Left ventricle myocardium inferior (tissue), 1 donor: ENCODE data around the gene HOXD1. TPM values are rescaled to one million over a fixed set of nuclear protein-coding genes. Genes with fewer than 3 reads are reported as not detected.

ENCODE experiments used
- DNase-seq: peaks from one replicate; pipeline ENCODE4 v3.0.0-alpha.2; 2020
- H3K27ac ChIP-seq: fragments of 200-600 bp; replicated peaks from 2 replicates; pipeline ENCODE4 v1.8.0; 2021
- H3K27me3 ChIP-seq: fragments of 200-600 bp; 2 replicates; pipeline ENCODE4 v1.8.0; 2021; ENCODE audit warnings: low read depth
- H3K36me3 ChIP-seq: fragments of 200-600 bp; 2 replicates; pipeline ENCODE4 v1.8.0; 2021
- H3K4me1 ChIP-seq: fragments of 200-600 bp; 2 replicates; pipeline ENCODE4 v1.8.0; 2021
- H3K4me3 ChIP-seq: fragments of 200-600 bp; 2 replicates; pipeline ENCODE4 v1.8.0; 2021; ENCODE audit warnings: mild to moderate bottlenecking, moderate library complexity
- H3K9me3 ChIP-seq: fragments of 200-600 bp; replicated peaks from 2 replicates; pipeline ENCODE4 v1.8.0; 2021
- intact Hi-C: fragments of 100-400 bp; cut with micrococcal nuclease; formaldehyde crosslinking; loops from one replicate; pipeline ENCODE4 v1.11.0; 2022
- total RNA-seq: library from RNA; stranded (reverse); fragmentation: NEBNext Ultra II Directional; extraction: Animal tissue kit (Norgen Biotek cat#: 25700); gene quantifications from one replicate; pipeline ENCODE4 v1.2.1, GENCODE V29; 2021
- TF ChIP-seq, protein P1 (sequence below): fragments of 200-600 bp; IDR thresholded peaks from 2 replicates; pipeline ENCODE4 v1.8.0; 2021; ENCODE audit warnings: antibody characterized with exemption, mild to moderate bottlenecking, borderline replicate concordance
- donor health status: DM: no; HTN: yes; CAD: no; lungs with severe emphysema.

The HOXD1 gene
- total RNA-seq, 1 donor from 2014 or later = not detected

GRCh38 chr2:176151442-176152287 lies 36.8 kb upstream of the HOXD1 start, which contains the start of gene HOXD4:
Gene HOXD4 (plus strand): TSS chr2:176151550. CDS start chr2:176151634, 84 bp downstream.
- DNase-seq = no peak
- intact Hi-C loops = no loop called here
- TF ChIP-seq, protein P1, sequence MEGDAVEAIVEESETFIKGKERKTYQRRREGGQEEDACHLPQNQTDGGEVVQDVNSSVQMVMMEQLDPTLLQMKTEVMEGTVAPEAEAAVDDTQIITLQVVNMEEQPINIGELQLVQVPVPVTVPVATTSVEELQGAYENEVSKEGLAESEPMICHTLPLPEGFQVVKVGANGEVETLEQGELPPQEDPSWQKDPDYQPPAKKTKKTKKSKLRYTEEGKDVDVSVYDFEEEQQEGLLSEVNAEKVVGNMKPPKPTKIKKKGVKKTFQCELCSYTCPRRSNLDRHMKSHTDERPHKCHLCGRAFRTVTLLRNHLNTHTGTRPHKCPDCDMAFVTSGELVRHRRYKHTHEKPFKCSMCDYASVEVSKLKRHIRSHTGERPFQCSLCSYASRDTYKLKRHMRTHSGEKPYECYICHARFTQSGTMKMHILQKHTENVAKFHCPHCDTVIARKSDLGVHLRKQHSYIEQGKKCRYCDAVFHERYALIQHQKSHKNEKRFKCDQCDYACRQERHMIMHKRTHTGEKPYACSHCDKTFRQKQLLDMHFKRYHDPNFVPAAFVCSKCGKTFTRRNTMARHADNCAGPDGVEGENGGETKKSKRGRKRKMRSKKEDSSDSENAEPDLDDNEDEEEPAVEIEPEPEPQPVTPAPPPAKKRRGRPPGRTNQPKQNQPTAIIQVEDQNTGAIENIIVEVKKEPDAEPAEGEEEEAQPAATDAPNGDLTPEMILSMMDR = no peak
- no peaks in the 10 kb centered on the region for H3K9me3 ChIP-seq
- H3K4me1 ChIP-seq = peaks cover 12% of the 10 kb centered on the region
- H3K27ac ChIP-seq = no peak within 1 kb of the TSS
- peaks cover 100% of the 10 kb centered on the region for H3K27me3 ChIP-seq
- peak within 1 kb of the TSS; percentile 38 for H3K4me3 ChIP-seq
- H3K36me3 ChIP-seq = no peaks in the 10 kb centered on the region

- Histone ChIP-seq H3K27me3 (peaks cover 100% of the 10 kb centered on the region), H3K4me1 (peaks cover 21% of the 10 kb centered on the region), H3K36me3 (no peaks in the 10 kb centered on the region), H3K9me3 (no peaks in the 10 kb centered on the region), H3K27ac (no peak overlapping the region), H3K4me3 (peak overlapping the region; percentile 2)
- TF ChIP-seq, protein P1 = no peak
- no peak for DNase-seq
- intact Hi-C loops = no loop called here
Measured at GRCh38 chr2:176152350-176153181, 35.9 kb upstream of the HOXD1 start.

DNA sequence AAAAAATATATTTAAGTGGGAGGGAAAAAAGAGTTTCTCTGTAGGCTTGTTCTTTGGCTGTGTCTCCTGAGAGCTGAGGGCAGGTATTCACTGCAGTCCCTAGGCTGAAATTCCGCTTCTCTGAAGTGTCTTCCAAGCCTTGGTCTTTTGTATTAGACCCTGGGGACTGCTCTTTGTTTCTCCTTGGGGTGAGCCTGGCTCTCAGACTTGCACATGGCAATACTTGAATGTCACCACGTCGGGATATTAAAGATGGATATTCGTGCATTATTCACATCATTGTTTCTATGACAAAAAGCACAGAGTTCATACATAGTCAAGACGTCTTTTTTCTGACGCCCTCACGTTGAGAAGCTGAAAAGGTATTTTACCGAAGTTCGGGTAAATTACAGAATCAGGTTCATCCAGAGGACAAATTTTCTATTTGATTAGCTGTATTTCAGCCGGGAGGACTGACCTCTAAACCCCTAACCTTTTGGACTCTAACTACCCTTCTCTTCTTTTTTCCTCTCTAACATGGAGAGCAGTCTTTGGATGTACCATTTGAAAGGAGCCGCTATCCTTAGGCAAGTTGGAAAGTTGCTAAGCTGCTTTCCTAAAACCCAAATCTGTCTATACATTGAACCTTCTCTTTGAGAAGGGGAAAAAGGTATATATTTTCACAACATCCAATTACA lies 33.8 kb upstream of the HOXD1 start:
- Histone ChIP-seq H3K36me3 (no peaks in the 10 kb centered on the region), H3K4me3 (no peak overlapping the region), H3K9me3 (no peaks in the 10 kb centered on the region), H3K27me3 (peaks cover 100% of the 10 kb centered on the region), H3K4me1 (peaks cover 39% of the 10 kb centered on the region), H3K27ac (no peak overlapping the region)
- intact Hi-C loops = no loop called here
- TF ChIP-seq, protein P1 = no peak
- DNase-seq = no peak

DNA sequence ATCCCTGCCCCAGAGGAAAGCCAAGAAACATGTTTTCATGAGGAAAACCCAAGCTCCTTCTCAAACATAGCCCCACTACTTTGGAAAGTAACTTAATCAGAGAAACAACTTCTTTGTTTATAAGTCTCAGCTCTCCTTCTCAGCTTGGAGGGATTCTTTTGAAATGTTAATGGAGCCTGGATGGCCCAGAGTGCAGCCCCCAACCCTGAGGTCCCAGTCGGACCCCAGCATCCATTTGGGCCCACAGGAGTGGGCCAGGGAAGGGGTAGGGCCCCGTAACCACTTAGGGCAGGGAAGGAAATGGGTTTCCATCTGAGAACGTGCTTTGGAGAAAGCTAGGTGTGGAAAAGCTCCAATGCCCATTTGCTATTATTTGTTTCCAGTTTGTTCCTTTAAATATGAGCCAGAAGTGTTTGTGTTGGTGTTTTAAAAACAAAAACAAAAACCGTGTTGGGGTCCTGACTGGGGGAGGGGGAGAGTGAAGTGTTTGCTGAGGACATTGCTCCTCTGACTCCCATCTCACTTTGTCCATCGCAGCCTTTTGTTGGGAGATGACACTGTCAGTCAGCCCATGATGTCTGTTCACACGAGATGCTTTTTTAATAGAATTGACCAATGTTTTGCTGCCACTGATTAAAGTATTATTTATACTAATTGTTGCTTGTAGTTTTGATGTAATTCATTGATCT lies 33.0 kb upstream of the HOXD1 start:
- no peak for DNase-seq
- Histone ChIP-seq H3K27ac (no peak overlapping the region), H3K36me3 (no peaks in the 10 kb centered on the region), H3K4me1 (peaks cover 47% of the 10 kb centered on the region), H3K9me3 (no peaks in the 10 kb centered on the region), H3K4me3 (no peak overlapping the region), H3K27me3 (peaks cover 100% of the 10 kb centered on the region)
- intact Hi-C loops = no loop called here
- TF ChIP-seq, protein P1 = no peak
